Smooth muscle cell of the brain vasculature (primary cell): ENCODE data around the gene PIEZO1.

Experiments
- DNase-seq: peaks from one replicate; pipeline ENCODE4 v3.0.0-alpha.2; 2012; ENCODE audit warnings: low read depth, low spot score

The PIEZO1 gene

GRCh38 chr16:88754109-88754911 lies 30.7 kb downstream of the PIEZO1 start:
- DNase-seq = no peak

DNA sequence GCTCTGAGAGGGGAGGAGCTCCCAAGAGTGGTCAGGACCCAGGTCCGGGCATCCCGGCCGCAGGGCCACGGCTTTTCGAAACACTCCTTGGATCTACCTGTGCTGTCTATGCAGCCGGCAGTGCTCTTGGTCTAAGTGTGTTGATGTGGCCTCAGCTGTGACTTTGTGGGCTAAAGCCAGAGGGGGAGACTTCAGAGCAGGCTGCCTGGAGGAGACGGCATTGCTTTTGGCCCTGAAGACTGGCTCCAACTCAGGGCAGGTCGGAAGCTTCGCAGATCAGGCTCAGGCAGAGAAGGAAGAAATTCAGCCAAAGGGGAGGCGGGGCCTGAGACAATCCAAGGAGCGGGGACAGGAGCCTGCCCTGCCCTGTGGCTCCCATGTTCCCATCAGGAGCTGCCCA lies 31.4 kb downstream of the PIEZO1 start:
- DNase-seq = no peak

GRCh38 chr16:88753191-88753590 lies 31.8 kb downstream of the PIEZO1 start:
- DNase-seq = no peak

DNA sequence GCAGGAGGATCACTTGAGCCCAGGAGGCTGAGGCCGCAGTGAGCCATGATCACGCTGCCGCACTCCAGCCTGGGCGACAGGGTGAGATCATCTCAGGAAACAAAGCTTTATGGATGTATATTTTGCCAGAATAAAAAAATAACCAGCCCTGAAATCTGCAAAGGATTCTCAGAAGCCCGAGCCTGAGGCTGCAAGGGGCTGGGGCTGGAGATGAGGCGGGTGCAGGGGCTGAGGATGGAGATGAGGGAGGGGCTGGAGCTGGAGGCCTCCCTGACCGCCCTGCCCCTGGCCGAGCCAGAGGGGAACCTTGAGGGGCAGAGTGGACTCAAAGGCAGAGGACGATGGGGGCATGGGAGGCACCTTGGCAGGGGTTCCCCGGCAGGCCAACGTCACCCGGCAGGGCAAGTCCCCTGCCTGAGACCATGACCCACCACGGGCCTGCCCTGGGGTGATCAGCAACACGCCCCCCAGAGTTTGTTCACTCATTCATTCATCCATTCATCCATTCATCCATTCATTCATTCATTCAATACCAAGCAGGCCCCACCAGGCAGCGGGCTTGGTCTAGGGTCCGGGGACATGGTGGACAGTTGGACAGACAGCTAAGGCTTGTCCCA lies 32.5 kb downstream of the PIEZO1 start:
- DNase-seq = no peak

GRCh38 chr16:88750854-88751253 lies 34.2 kb downstream of the PIEZO1 start:
- no peak for DNase-seq

GRCh38 chr16:88749358-88749757 lies 35.7 kb downstream of the PIEZO1 start:
- no peak for DNase-seq

DNA sequence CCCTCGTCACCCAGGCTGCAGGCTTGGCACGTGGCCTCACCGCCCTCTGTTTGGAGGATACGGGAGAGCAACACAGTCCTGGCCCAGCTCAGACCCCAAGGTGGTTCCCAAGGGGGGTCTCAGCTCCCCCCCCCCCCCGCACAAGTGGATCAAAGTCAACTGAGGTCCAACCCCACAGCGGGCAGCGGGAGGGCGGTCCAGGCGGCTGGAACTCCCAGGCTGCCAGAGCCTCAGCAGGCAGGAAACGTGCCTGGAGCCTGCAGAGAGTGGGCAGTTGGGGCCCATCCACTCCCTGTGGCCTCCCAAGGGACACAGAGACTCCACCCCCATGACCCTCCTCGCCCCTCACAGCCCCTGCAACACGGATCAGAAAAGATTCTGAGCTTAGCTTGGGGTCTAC lies 36.7 kb downstream of the PIEZO1 start:
- no peak for DNase-seq

DNA sequence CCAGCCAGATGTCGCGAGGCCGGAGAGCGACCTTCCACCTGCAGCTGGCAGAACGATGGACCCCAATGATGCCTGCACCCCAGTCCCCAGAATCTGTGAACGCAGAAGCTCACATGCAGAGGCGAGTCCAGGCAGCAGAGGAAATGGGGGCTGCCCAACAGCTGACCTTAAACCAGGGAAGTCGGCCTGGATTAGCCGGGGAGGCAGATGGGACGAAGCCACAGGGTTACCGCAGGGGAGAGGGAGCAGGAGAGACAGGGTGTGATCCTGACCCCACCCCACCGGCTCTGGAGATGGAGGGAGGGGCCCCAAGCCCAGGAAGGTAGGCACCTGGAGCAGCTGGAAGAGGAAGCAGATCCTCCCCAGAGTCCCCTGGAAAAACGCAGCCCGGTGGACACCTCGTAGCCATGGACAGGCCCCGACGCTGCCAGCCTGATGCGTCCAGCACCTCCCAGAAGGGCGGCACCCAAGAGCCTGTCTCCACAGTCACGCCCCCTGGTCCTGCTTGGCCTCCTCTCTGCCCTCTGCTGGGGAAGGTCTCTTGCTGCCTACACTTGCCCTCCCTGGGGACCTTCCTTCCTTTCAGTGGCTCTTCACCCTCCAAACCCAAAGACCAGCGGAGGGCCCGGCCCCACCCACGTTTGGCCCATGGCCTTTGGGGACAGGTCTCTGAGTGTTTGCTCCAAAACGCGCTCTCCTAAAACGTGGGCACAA lies 37.3 kb downstream of the PIEZO1 start:
- DNase-seq = no peak

GRCh38 chr16:88746506-88746905 lies 38.5 kb downstream of the PIEZO1 start:
- no peak for DNase-seq

DNA sequence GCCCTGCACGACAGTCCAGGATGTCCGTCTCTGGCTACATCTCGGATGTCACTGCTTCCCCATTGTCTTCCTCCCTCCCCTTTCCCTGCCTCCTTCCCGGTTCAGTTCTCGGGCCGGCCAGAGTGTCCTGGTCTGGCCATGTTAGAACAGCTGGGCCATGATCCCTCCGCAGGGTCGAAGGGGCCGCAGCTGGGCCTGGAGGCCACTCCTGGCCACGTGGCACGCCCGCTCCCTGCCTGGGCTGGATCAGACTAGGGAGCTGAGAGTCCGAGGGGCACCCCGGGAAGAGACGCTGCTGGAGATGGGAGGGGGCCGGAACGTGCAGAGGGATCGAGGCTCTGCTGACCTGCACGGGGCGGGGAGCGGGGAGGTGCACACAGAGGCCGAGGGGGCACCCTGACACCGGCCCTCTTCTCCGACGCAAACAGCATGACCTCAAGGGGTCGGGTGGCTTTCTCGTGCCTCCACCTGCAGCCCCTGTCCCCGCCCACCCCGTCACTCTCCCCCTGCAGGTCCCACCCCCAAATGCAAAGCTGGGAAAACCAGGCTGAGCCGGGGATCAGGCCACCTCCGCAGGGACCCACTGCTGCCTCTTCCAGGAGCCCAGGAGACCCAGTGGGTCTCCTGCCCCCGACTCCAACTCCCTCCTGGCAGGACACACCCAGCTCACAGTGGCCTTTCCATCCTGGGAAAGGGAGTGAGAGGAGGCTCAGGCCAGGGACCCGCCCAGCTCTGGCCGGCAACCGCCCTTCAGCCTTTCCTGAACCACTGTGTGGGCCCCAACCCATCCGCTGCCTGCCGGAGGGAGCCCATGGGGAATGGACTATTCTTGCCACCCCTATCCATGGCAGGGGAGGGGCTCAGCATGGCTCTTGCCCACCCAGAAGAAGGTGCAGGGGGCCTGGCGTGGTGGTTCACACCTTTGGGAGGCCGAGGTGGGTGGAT lies 40.2 kb downstream of the PIEZO1 start:
- DNase-seq = no peak

DNA sequence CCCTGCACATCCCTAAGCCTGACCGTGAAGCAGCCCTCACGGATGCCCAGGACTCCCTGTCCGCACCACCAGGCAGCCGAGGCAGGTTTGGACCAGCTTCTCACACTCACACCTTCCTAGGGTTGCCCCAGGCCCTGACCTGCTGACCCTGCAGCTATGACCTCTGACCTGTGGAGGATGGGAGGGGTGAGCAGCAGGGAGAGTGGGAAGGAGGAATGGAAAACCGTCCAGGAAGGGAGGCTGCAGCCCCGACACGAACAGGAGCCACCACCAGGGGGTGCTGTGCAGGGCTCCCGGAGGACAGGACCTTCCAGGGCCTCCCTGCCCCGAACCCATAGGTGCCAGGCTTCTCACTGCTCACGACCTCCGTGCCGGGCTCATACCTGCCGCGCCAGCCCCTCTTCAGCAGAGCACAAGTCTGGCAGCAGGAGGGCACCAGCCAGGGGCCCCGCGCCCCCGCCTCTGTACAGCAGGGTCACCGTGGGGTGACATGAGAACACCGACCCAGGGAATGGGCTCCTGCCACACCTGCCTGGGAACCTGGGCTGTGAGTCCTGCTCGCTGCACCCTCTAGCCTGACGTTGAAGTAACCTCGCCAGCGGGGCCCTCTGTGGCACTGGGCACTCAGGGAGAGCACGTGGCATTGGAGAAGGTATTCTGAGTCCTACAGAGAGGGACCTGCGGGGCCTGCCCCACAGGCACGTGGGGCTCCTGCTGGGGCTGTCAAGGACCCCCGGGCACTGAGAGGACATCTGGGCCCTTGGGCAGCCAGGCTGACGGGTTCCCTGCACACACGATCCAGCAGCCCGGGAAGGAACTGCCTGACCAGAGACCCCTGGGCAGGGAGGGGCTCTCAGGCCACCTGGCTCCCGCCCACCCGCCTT lies 41.1 kb downstream of the PIEZO1 start:
- no peak for DNase-seq

DNA sequence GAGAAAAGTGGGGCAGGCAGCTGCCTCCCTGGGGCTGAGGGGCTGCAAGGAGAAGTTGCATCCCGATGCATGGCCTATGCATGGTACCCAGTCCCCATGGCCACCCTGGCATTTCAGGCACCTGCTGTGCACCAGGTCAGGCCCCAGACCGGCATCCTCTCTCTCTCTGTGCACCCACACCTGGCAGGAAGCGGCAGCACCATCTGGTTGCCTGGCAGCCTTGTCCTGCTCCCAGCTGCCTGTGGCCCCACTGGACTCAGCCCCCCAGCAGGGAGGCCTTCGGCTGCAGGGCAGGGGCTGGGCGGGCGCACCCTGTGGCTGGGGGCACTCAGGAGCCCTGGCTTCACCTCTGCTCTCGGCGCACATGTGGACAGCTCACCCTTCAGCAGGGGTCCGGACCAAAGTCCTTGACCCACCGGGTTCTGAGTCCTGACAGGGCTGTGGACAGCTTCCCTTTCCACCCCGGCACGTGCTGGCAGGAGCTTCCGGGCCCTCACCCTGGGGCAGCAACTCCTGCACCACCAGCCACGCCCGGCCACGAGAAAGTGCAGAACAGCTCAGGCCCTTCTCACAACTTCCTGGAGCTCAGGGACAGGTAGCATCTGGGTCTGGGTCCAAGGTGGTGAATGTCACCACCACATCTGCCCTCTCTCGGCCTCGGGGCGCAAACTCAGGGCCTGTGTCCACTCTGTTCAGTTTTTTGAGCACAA lies 42.0 kb downstream of the PIEZO1 start:
- DNase-seq = no peak

GRCh38 chr16:88741368-88741767 lies 43.7 kb downstream of the PIEZO1 start:
- DNase-seq = no peak

DNA sequence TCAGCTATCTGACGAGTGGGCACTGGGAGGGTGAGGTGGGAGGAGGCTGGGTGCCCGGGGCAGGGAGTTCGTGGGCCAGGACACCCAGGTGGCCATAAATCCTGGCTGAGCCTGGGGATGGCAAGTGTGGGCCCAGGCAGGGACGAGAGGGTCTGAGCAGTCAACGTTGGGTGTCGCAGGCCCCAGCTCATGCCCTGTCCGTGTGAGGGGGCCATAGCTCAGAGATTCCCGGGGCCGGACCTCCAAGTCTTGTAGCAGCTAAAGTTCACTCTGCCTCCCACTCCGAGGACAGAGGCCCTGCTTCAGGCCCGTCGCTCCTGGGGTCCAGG lies 44.3 kb downstream of the PIEZO1 start:
- DNase-seq = no peak

- no peak for DNase-seq
Measured at GRCh38 chr16:88739977-88740726, 44.9 kb downstream of the PIEZO1 start.

- no peak for DNase-seq
Measured at GRCh38 chr16:88739139-88739976, 45.7 kb downstream of the PIEZO1 start.

DNA sequence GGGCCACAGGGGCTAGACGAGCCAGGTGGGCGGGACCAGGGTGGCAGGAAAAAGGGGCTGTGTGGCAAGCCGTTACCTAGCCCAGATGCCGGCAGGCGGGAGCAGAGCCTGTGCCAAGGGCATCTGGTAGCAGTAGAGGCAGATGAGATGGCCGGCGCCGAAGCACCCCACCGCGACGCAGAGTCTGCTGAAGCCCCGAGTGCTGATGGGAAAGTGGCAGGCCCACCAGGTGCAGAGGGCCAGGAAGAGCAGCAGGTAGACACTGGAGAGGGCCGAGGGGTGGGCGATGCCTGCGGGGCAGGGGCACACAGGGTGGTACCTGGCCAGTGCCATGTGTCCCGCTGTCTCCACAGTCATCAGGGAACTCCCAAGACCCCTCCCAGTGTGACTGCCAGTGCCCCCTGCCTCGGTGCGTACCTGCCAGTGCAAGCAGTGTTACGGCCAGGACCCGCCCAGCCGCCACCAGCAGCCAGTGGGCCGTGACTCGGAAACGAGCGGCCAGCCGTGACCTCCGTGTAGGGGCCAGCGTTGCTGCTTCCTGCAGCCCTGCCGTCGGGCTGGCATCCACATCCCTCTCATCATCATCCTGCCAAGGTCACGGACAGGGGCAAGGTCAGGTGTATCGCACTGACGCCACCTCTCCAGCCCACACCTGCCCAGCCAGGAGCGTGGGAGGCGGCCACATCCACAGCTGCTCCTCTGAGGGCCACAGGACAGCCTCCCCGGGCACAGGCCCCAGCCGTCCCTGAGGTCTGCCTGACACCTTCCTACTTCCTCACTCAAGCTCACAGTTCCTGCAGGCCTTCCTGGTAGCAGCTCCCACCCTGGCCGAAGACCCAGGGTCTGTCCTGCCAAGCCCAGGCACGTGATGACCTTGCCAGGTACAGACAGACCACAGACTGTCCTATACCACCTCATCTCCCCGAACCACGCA lies 46.6 kb downstream of the PIEZO1 start:
- no peak for DNase-seq
